ENCODE data around the gene TTC33. TPM values are rescaled to one million over a fixed set of nuclear protein-coding genes. Genes with fewer than 3 reads are reported as not detected.

Gene TTC33
- total RNA-seq, 1 donor from 2014 or later, result 11.7 TPM

GRCh38 chr5:40547994-40548575 is 207.7 kb downstream of the TTC33 start:
- Mint-ChIP-seq H3K4me3 (ENCODE audit: unreplicated experiment) (no peak overlapping the region), H3K4me1 (ENCODE audit: low read depth, unreplicated experiment) (no peaks in the 10 kb centered on the region), H3K27ac (ENCODE audit: unreplicated experiment) (no peak overlapping the region), H3K27me3 (ENCODE audit: unreplicated experiment) (no peaks in the 10 kb centered on the region), H3K9me3 (ENCODE audit: unreplicated experiment) (no peaks in the 10 kb centered on the region), H3K36me3 (ENCODE audit: unreplicated experiment) (no peaks in the 10 kb centered on the region)
- no peak for DNase-seq
- no peak for TF ChIP-seq CTCF (IDR thresholded peaks at IDR 0.05; ENCODE audit: partially characterized antibody, unreplicated experiment)

GRCh38 chr5:40547557-40547956 is 208.2 kb downstream of the TTC33 start:
- Mint-ChIP-seq H3K4me3 (ENCODE audit: unreplicated experiment) (no peak overlapping the region), H3K4me1 (ENCODE audit: low read depth, unreplicated experiment) (no peaks in the 10 kb centered on the region), H3K36me3 (ENCODE audit: unreplicated experiment) (no peaks in the 10 kb centered on the region), H3K9me3 (ENCODE audit: unreplicated experiment) (no peaks in the 10 kb centered on the region), H3K27ac (ENCODE audit: unreplicated experiment) (no peak overlapping the region), H3K27me3 (ENCODE audit: unreplicated experiment) (no peaks in the 10 kb centered on the region)
- DNase-seq, result no peak
- TF ChIP-seq CTCF (IDR thresholded peaks at IDR 0.05; ENCODE audit: partially characterized antibody, unreplicated experiment), result no peak

GRCh38 chr5:40540301-40540700 is 215.5 kb downstream of the TTC33 start:
- Mint-ChIP-seq H3K27ac (ENCODE audit: unreplicated experiment) (no peak overlapping the region), H3K9me3 (ENCODE audit: unreplicated experiment) (no peaks in the 10 kb centered on the region), H3K4me3 (ENCODE audit: unreplicated experiment) (no peak overlapping the region), H3K36me3 (ENCODE audit: unreplicated experiment) (no peaks in the 10 kb centered on the region), H3K4me1 (ENCODE audit: low read depth, unreplicated experiment) (no peaks in the 10 kb centered on the region), H3K27me3 (ENCODE audit: unreplicated experiment) (no peaks in the 10 kb centered on the region)
- no peak for TF ChIP-seq CTCF (IDR thresholded peaks at IDR 0.05; ENCODE audit: partially characterized antibody, unreplicated experiment)
- no peak for DNase-seq

GRCh38 chr5:40524677-40525076 is 231.1 kb downstream of the TTC33 start:
- DNase-seq, result no peak
- Mint-ChIP-seq H3K9me3 (ENCODE audit: unreplicated experiment) (no peaks in the 10 kb centered on the region), H3K27ac (ENCODE audit: unreplicated experiment) (no peak overlapping the region), H3K36me3 (ENCODE audit: unreplicated experiment) (no peaks in the 10 kb centered on the region), H3K27me3 (ENCODE audit: unreplicated experiment) (no peaks in the 10 kb centered on the region), H3K4me3 (ENCODE audit: unreplicated experiment) (no peak overlapping the region), H3K4me1 (ENCODE audit: low read depth, unreplicated experiment) (no peaks in the 10 kb centered on the region)
- TF ChIP-seq CTCF (IDR thresholded peaks at IDR 0.05; ENCODE audit: partially characterized antibody, unreplicated experiment), result no peak

- DNase-seq, result no peak
- Mint-ChIP-seq H3K4me1 (ENCODE audit: low read depth, unreplicated experiment) (no peaks in the 10 kb centered on the region), H3K27me3 (ENCODE audit: unreplicated experiment) (no peaks in the 10 kb centered on the region), H3K27ac (ENCODE audit: unreplicated experiment) (no peak overlapping the region), H3K9me3 (ENCODE audit: unreplicated experiment) (no peaks in the 10 kb centered on the region), H3K4me3 (ENCODE audit: unreplicated experiment) (no peak overlapping the region), H3K36me3 (ENCODE audit: unreplicated experiment) (no peaks in the 10 kb centered on the region)
- no peak for TF ChIP-seq CTCF (IDR thresholded peaks at IDR 0.05; ENCODE audit: partially characterized antibody, unreplicated experiment)
These were observed 233.8 kb downstream of the TTC33 start for GRCh38 chr5:40521925-40522324.

All from glutamatergic neuron (in vitro differentiated cells).